Stomach (tissue), 9 donors: ENCODE results near the gene TRIM5. TPM values are rescaled to one million over a fixed set of nuclear protein-coding genes. Genes with fewer than 3 reads are reported as not detected.
"Not testable (repeated sequence)": the region's sequence is repeated elsewhere in the genome, so short reads cannot be mapped to it uniquely, and the experiment has no call there.

Experiments used
- DNase-seq, 2 donors: peaks; one replicate each; pipeline versions ENCODE4 v3.0.0 to v3.0.0-alpha.2; 2013 to 2019
- H3K27ac ChIP-seq, 5 donors: fragments of 200-600 bp in 4 of 5; sonication (generic) in 4 of 5; one replicate each; pipeline ENCODE4 v1.5.1; 2013 to 2019; ENCODE audit warnings: mild to moderate bottlenecking in 1 of 5, moderate library complexity in 1 of 5
- H3K27me3 ChIP-seq, 3 donors: fragments of 200-600 bp; sonication (generic); one replicate each; pipeline ENCODE4 v1.5.1; 2017 to 2019; ENCODE audit warnings: mixed run types in 1 of 3
- H3K36me3 ChIP-seq, 4 donors: fragments of 200-600 bp; sonication (generic); 1 replicate in 3 of 4; 2 replicates in 1 of 4; pipeline ENCODE4 v1.5.1; 2016 to 2019
- H3K4me1 ChIP-seq, 4 donors: fragments of 200-600 bp; sonication (generic); one replicate each; pipeline ENCODE4 v1.5.1; 2016 to 2019
- H3K4me3 ChIP-seq, 4 donors: fragments of 200-600 bp; sonication (generic) in 3 of 4; one replicate each; pipeline ENCODE4 v1.5.1; 2016 to 2019; ENCODE audit warnings: mild to moderate bottlenecking in 1 of 4
- H3K9me3 ChIP-seq, 4 donors: fragments of 200-600 bp; sonication (generic); one replicate each; pipeline ENCODE4 v1.5.1; 2016 to 2019
- EP300 ChIP-seq: sonication (generic); formaldehyde crosslinking; IDR thresholded peaks from one replicate; pipeline ENCODE4 v1.6.1; 2017; ENCODE audit warnings: antibody characterized with exemption
- POLR2A ChIP-seq, 4 donors: fragments of 450-650 bp; IDR thresholded peaks; one replicate each; pipeline ENCODE4 v1.6.1; 2016; ENCODE audit warnings: antibody characterized with exemption in 4 of 4, control low read depth in 2 of 4, mild to moderate bottlenecking in 1 of 4, moderate library complexity in 1 of 4
- POLR2AphosphoS5 ChIP-seq, 3 donors: sonication (generic); formaldehyde crosslinking; IDR thresholded peaks; one replicate each; pipeline ENCODE4 v1.6.1; 2016; ENCODE audit warnings: antibody characterized with exemption in 3 of 3
- WGBS, 5 donors: extraction: QIAGEN DNeasy Blood & Tissue Kit in 3 of 5; methylation state at CpG; one replicate each; pipeline versions ENCODE4 v1.1.5 to v1.1.7; 2013 to 2018; 5-methylcytosine and 5-hydroxymethylcytosine counted together
- intact Hi-C: fragments of 100-400 bp; cut with DNase I; formaldehyde crosslinking; loops from one replicate; pipeline ENCODE4 v1.15.1; 2023; ENCODE audit warnings: low total_unique reads
- polyA plus RNA-seq, 3 donors: library from polyadenylated mRNA; stranded (reverse); fragments of 200-250 nt; gene quantifications; one replicate each; pipeline ENCODE4 v1.2.3, GENCODE V29; 2013
- total RNA-seq, 5 donors: library from RNA; depleted of rRNA; stranded (reverse); fragments of >200 nt; gene quantifications; one replicate each; pipeline versions ENCODE4 v1.1.0 to v1.2.3, GENCODE V29; 2014 to 2016
- TF ChIP-seq, protein P1 (sequence below), 7 experiments: fragments of 450-650 bp in 4 of 7; fragments of 200-600 bp in 3 of 7; sonication (generic) in 3 of 7; IDR thresholded peaks; one replicate each; pipeline ENCODE4 v1.5.1; 2016 to 2019; ENCODE audit warnings: antibody characterized with exemption in 7 of 7, control low read depth in 2 of 7, mild to moderate bottlenecking in 1 of 7
- donor health status: healthy with polysubstance abuse.
- donor health status: Bipolar disorder and iron deficiency.
- donor health status: healthy.

The TRIM5 gene
- total and polyA plus RNA-seq, 8 donors, result 4.2 to 81.4 (median 12.6) TPM; not detected in 1

DNA sequence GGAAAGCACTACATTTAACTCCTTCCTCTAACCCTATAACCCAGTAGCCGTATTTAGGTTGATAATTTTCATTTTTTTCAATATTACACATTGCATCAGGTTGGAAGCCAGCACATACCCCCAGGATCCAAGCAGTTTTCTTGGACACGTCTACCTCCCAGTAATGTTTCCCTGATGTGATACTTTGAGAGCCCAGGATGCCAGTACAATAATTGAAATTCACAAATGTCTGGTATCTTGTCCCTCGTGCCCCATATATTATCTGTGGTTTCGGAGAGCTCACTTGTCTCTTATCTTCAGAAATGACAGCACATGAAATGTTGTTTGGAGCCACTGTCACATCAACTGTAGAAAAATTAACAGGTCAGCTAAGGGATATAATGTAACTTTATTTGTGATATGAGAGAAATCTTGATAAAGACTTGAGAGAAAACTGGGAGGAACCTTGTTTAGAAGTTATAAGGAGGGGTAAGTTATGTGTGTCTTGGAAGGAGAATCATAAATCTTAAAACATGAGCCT, 19.8 kb downstream of the TRIM5 start:
- H3K4me1 ChIP-seq, result no peaks in the 10 kb centered on the region
- intact Hi-C loops, result no loop called here
- no peak overlapping the region for H3K4me3 ChIP-seq
- H3K27me3 ChIP-seq, result no peaks in the 10 kb centered on the region
- peaks cover 8 to 82% (median 72%) of the 10 kb centered on the region in 4 donors for H3K36me3 ChIP-seq
- no peak overlapping the region for H3K27ac ChIP-seq
- DNase-seq, result no peak
- TF ChIP-seq, protein P1, sequence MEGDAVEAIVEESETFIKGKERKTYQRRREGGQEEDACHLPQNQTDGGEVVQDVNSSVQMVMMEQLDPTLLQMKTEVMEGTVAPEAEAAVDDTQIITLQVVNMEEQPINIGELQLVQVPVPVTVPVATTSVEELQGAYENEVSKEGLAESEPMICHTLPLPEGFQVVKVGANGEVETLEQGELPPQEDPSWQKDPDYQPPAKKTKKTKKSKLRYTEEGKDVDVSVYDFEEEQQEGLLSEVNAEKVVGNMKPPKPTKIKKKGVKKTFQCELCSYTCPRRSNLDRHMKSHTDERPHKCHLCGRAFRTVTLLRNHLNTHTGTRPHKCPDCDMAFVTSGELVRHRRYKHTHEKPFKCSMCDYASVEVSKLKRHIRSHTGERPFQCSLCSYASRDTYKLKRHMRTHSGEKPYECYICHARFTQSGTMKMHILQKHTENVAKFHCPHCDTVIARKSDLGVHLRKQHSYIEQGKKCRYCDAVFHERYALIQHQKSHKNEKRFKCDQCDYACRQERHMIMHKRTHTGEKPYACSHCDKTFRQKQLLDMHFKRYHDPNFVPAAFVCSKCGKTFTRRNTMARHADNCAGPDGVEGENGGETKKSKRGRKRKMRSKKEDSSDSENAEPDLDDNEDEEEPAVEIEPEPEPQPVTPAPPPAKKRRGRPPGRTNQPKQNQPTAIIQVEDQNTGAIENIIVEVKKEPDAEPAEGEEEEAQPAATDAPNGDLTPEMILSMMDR (IDR thresholded peaks at IDR 0.05), result no peak
- no peak for TF ChIP-seq POLR2A (IDR thresholded peaks at IDR 0.05)
- TF ChIP-seq POLR2AphosphoS5 (IDR thresholded peaks at IDR 0.05), result no peak
- no peak for TF ChIP-seq EP300
- 92 to 96% (median 93%) methylated on average over 4 of the region's 4 CpGs for WGBS, 5 donors
- no peaks in the 10 kb centered on the region for H3K9me3 ChIP-seq

DNA sequence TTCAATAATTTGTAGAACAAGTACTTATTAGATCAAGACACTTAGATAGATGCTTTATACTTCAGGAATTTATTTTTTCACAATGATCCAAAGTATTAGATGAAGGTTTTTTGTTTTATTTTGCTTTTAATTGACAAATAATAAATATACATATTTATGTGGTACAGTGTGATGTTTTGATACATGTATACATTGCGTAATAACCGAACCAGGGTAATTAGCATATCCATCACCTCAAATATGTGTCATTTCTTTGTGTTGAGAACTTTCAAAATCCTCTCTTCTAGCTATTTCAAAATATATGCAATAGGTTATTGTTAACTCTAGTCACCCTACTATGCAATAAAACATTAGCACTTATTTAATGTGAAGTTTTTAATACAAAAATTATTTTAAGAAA, 21.4 kb downstream of the TRIM5 start:
- no peak overlapping the region for H3K4me3 ChIP-seq
- no peaks in the 10 kb centered on the region for H3K9me3 ChIP-seq
- 95 to 99% (median 97%) methylated on average over 2 of the region's 2 CpGs for WGBS, 5 donors
- peaks cover 3 to 67% (median 58%) of the 10 kb centered on the region in 4 donors for H3K36me3 ChIP-seq
- no peak overlapping the region for H3K27ac ChIP-seq
- no peaks in the 10 kb centered on the region for H3K27me3 ChIP-seq
- no peak for TF ChIP-seq POLR2AphosphoS5 (IDR thresholded peaks at IDR 0.05)
- TF ChIP-seq, protein P1 (IDR thresholded peaks at IDR 0.05), result no peak
- H3K4me1 ChIP-seq, result no peaks in the 10 kb centered on the region
- intact Hi-C loops, result no loop called here
- DNase-seq, result no peak

DNA sequence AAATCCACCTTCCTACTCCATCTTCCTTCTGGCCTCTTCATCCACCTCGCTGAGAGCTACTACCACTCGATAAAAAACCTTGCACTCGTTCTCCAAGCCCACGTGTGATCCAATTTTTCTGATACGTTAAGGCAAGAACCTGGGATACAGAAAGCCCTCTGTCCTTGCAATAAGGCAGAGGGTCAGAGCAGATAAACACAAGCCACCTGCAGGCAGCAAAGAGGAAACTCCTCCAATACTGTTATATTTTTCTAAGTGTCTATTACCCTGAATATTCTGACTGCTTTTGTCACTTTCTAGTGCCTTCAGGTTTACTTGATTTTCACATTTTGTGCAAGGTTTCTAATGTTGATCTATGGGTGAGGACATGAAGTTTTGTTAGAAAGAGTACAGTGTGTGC, 26.6 kb downstream of the TRIM5 start:
- DNase-seq, result no peak
- Histone ChIP-seq H3K27me3 (no peaks in the 10 kb centered on the region), H3K27ac (no peak overlapping the region), H3K36me3 (peaks cover 0 to 15% (median 8%) of the 10 kb centered on the region in 4 donors), H3K4me3 (no peak overlapping the region), H3K9me3 (no peaks in the 10 kb centered on the region), H3K4me1 (no peaks in the 10 kb centered on the region)
- intact Hi-C loops, result no loop called here
- TF ChIP-seq EP300, result no peak
- TF ChIP-seq, protein P1 (IDR thresholded peaks at IDR 0.05), result no peak
- no peak for TF ChIP-seq POLR2A (IDR thresholded peaks at IDR 0.05)
- TF ChIP-seq POLR2AphosphoS5 (IDR thresholded peaks at IDR 0.05), result no peak
- WGBS, 5 donors, result 94 to 96% (median 95%) methylated on average over 5 of the region's 5 CpGs

DNA sequence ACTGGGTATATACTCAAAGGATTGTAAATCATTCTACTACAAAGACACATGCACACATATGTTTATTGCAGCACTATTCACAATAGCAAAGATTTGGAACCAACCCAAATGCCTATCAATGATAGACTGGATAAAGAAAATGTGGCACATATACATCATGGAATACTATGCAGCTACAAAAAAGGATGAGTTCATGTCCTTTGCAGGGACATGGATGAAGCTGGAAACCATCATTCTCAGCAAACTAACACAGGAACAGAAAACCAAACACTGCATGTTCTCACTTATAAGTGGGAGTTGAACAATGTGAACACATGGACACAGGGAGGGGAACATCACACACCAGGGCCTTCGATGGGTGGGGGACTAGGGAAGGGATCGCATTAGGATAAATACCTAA, 27.9 kb downstream of the TRIM5 start:
- H3K4me1 ChIP-seq, H3K36me3 ChIP-seq, intact Hi-C loops, H3K27ac ChIP-seq, DNase-seq, H3K27me3 ChIP-seq, H3K4me3 ChIP-seq: not testable (repeated sequence)
- 92 to 100% (median 97%) methylated on average over 2 of the region's 2 CpGs for WGBS, 5 donors
- H3K9me3 ChIP-seq, result peaks cover 0 to 11% (median 7%) of the 10 kb centered on the region in 4 donors

DNA sequence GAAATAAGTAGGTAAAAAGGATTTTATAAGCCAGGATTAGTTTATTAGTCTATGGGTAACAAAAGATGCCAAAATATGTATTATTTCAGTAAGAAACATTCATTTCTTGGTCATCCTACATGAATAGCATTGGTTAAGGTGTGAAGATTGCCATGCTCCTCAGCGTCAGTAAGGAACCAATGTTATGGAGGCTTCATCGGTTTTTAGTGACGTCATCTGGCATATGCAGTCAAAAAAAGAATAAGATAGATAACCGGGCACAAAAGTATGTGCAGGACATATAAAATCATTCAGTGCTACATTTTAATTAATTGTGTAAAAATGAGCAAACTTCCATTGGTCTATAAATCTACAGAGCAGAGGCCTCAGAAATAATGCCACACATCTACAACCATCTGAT, 29.4 kb downstream of the TRIM5 start:
- intact Hi-C loops, result no loop called here
- 93 to 98% (median 97%) methylated on average over 4 of the region's 4 CpGs for WGBS, 5 donors

More for the DNA sequence above, 29.4 kb downstream of the TRIM5 start:
- Histone ChIP-seq H3K9me3 (peaks cover 0 to 11% (median 7%) of the 10 kb centered on the region in 4 donors), H3K27me3 (no peaks in the 10 kb centered on the region), H3K4me3 (no peak overlapping the region), H3K27ac (no peak overlapping the region), H3K36me3 (no peaks in the 10 kb centered on the region), H3K4me1 (no peaks in the 10 kb centered on the region)
- no peak for DNase-seq
- TF ChIP-seq POLR2A (IDR thresholded peaks at IDR 0.05), result no peak
- TF ChIP-seq POLR2AphosphoS5 (IDR thresholded peaks at IDR 0.05), result no peak
- TF ChIP-seq EP300, result no peak
- TF ChIP-seq, protein P1 (IDR thresholded peaks at IDR 0.05), result no peak
